PC-3 (cell line): ENCODE results near the gene OR2F2. TPM values are rescaled to one million over a fixed set of nuclear protein-coding genes. Genes with fewer than 3 reads are reported as not detected.
A peak's percentile ranks its signal among the peaks of the same experiment; 100 is the strongest.

Experiments used
- ATAC-seq: fragments of 200-7000 bp; cut with Tn5 transposase; 2 replicates; pipeline ENCODE4 v1.9.1; 2020; ENCODE audit warnings: mild to moderate bottlenecking, moderate library complexity
- BruUV-seq: library from RNA; stranded (reverse); fragments of 400-500 nt; replicated peaks from 2 replicates; lab custom pipeline; 2021; lab: Mats Ljungman, UMichigan
- CTCF ChIA-PET: fragments of 300-600 bp; sonication (Branson Sonifier 250); formaldehyde crosslinking; loops from one replicate; lab custom pipeline; 2022; ENCODE audit warnings: antibody characterized with exemption; lab: Charles Lee
- POLR2A ChIA-PET: fragments of 300-600 bp; sonication (Branson Sonifier 250); formaldehyde crosslinking; loops from one replicate; lab custom pipeline; 2022; ENCODE audit warnings: antibody characterized with exemption; ENCODE audit not compliant: unreplicated experiment; lab: Charles Lee
- DNase-seq: peaks from one replicate; pipeline ENCODE4 v3.0.0-alpha.2; 2015
- H2AFZ ChIP-seq: fragments of 300-600 bp; sonication (generic); 2 replicates; pipeline ENCODE4 v1.6.0; 2016; ENCODE audit warnings: antibody characterized with exemption, low read length
- H3F3A ChIP-seq: fragments of 300-600 bp; sonication (generic); one replicate; pipeline ENCODE4 v1.6.0; 2017; ENCODE audit warnings: antibody characterized with exemption, low read length, control low read depth, mild to moderate bottlenecking; ENCODE audit not compliant: unreplicated experiment
- H3K27ac ChIP-seq: fragments of 300-600 bp; sonication (generic); 2 replicates; pipeline ENCODE4 v1.5.1; 2016; ENCODE audit warnings: mild to moderate bottlenecking, low read length
- H3K27me3 ChIP-seq: fragments of 300-600 bp; sonication (generic); 2 replicates; pipeline ENCODE4 v1.6.1; 2016; ENCODE audit warnings: low read length, mixed read lengths
- H3K36me3 ChIP-seq: fragments of 300-600 bp; sonication (generic); 2 replicates; pipeline ENCODE4 v1.6.1; 2016; ENCODE audit warnings: low read depth, mixed run types, low read length, mixed read lengths
- H3K4me1 ChIP-seq: fragments of 300-600 bp; sonication (generic); 2 replicates; pipeline ENCODE4 v1.5.1; 2016; ENCODE audit warnings: low read length; ENCODE audit not compliant: insufficient read depth
- H3K4me2 ChIP-seq: fragments of 300-600 bp; sonication (generic); 2 replicates; pipeline ENCODE4 v1.6.0; 2016; ENCODE audit warnings: low read length
- H3K4me3 ChIP-seq: fragments of 300-600 bp; sonication (generic); 2 replicates; pipeline ENCODE4 v1.5.1; 2016; ENCODE audit warnings: mild to moderate bottlenecking, low read length, mixed read lengths
- H3K79me2 ChIP-seq: fragments of 300-600 bp; sonication (generic); 2 replicates; pipeline ENCODE4 v1.6.1; 2017; ENCODE audit warnings: low read length, mixed read lengths
- H3K9ac ChIP-seq: fragments of 300-600 bp; sonication (generic); 2 replicates; pipeline ENCODE4 v1.6.0; 2016; ENCODE audit warnings: mild to moderate bottlenecking, low read length
- H3K9me2 ChIP-seq: fragments of 300-600 bp; sonication (generic); replicated peaks from 2 replicates; pipeline ENCODE4 v1.6.1; 2016; ENCODE audit warnings: mixed run types, low read length, mixed read lengths
- H3K9me3 ChIP-seq: fragments of 300-600 bp; sonication (generic); 2 replicates; pipeline ENCODE4 v1.6.1; 2016; ENCODE audit warnings: low read length, mixed read lengths
- H4K20me1 ChIP-seq: fragments of 300-600 bp; sonication (generic); 2 replicates; pipeline ENCODE4 v1.6.1; 2016; ENCODE audit warnings: low read length, mixed read lengths
- EZH2 ChIP-seq: fragments of 300-600 bp; sonication (generic); IDR thresholded peaks from one replicate; pipeline ENCODE4 v1.6.1; 2017; ENCODE audit warnings: antibody characterized with exemption, mild to moderate bottlenecking, low read length; ENCODE audit not compliant: unreplicated experiment
- EZH2phosphoT487 ChIP-seq: fragments of 300-600 bp; sonication (generic); IDR thresholded peaks from 2 replicates; pipeline ENCODE4 v1.6.1; 2018; ENCODE audit warnings: mild to moderate bottlenecking, antibody characterized with exemption, low read length, borderline replicate concordance
- intact Hi-C: fragments of 100-400 bp; cut with micrococcal nuclease; formaldehyde crosslinking; loops from 2 replicates; pipeline ENCODE4 v1.9.0; 2023
- total RNA-seq: library from RNA; depleted of rRNA; stranded (reverse); fragments of >200 nt; gene quantifications from 2 replicates; pipeline ENCODE4 v1.2.3, GENCODE V29; 2014
- TF ChIP-seq, protein P1 (sequence below): fragments of 300-600 bp; sonication (generic); conservative IDR thresholded peaks from 2 replicates; pipeline ENCODE4 v1.5.1; 2017; ENCODE audit warnings: antibody characterized with exemption, low read depth, mild to moderate bottlenecking, low read length

Gene OR2F2
- total RNA-seq, 1 experiment from 2014 or later: not detected

DNA sequence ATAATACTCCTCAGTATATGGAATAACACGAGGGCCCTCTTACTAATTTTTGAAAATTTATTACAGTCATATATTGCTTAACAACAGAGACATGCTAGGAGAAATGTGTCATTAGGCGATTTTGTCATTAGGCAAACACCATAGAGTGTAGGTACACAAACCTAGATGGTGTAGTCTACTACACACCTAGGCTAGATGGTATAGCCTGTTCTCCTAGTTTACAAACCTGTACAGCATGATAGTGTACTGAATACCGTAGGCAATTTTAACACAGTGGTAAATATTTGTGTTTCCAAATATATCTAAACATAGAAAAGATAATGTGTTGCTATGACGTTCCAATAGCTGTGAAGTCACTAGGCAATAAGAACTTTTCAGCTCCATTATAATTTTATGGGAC, 32.4 kb downstream of the OR2F2 start:
- H3K36me3 ChIP-seq: no peaks in the 10 kb centered on the region
- TF ChIP-seq EZH2phosphoT487: no peak
- TF ChIP-seq EZH2: no peak
- TF ChIP-seq, protein P1, sequence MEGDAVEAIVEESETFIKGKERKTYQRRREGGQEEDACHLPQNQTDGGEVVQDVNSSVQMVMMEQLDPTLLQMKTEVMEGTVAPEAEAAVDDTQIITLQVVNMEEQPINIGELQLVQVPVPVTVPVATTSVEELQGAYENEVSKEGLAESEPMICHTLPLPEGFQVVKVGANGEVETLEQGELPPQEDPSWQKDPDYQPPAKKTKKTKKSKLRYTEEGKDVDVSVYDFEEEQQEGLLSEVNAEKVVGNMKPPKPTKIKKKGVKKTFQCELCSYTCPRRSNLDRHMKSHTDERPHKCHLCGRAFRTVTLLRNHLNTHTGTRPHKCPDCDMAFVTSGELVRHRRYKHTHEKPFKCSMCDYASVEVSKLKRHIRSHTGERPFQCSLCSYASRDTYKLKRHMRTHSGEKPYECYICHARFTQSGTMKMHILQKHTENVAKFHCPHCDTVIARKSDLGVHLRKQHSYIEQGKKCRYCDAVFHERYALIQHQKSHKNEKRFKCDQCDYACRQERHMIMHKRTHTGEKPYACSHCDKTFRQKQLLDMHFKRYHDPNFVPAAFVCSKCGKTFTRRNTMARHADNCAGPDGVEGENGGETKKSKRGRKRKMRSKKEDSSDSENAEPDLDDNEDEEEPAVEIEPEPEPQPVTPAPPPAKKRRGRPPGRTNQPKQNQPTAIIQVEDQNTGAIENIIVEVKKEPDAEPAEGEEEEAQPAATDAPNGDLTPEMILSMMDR: no peak
- DNase-seq (peak; percentile 84), ATAC-seq (peak; percentile 87)
- H3K4me2 ChIP-seq: no peak overlapping the region
- H3K9me3 ChIP-seq: no peaks in the 10 kb centered on the region
- H3F3A ChIP-seq: no peaks in the 10 kb centered on the region
- no peak overlapping the region for H2AFZ ChIP-seq
- H4K20me1 ChIP-seq: no peaks in the 10 kb centered on the region
- no peak overlapping the region for H3K4me3 ChIP-seq
- H3K4me1 ChIP-seq: 0 out of 2 replicates have a peak, but pooled peaks cover 5% of the 10 kb centered on the region
- no peaks in the 10 kb centered on the region for H3K27me3 ChIP-seq
- intact Hi-C loops: no loop called here
- CTCF ChIA-PET: no interaction called here
- no peaks in the 10 kb centered on the region for H3K9me2 ChIP-seq
- no TSS peak for BruUV-seq
- no peaks in the 10 kb centered on the region for H3K79me2 ChIP-seq
- POLR2A ChIA-PET: no interaction called here
- H3K9ac ChIP-seq: no peak overlapping the region
- no peak overlapping the region for H3K27ac ChIP-seq

DNA sequence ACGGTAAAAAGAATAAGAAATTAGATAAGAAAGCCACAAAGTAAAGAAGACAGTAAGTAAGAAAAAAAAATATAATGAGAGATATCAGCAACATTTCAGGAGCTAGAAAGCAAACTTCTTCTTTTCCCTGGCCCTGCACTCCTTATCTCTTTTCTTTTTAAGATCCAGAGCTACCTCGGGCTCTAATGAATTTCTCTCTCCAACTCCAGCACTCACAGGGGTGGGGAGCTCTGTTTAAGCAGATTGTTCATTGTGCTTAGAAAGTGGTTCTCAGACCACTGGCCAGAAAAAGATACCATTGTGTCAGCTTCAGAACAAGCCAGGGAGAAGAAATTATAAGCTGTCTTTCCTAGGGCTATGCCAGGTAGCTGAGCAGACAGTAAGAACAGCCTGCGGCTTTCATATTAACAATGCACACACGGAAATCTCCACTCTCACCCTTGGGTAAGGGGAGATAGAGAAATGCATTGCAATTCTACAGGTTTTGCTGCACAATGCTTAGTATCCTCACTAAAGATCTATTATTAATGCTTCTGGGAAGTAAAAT, 38.9 kb downstream of the OR2F2 start:
- peak; percentile 10; the same call in 1 of the 2 replicates for ATAC-seq
- Histone ChIP-seq H3K4me2 (peak overlapping the region; percentile 27), H3K9me2 (no peaks in the 10 kb centered on the region), H3K27ac (no peak overlapping the region), H3K36me3 (no peaks in the 10 kb centered on the region), H4K20me1 (no peaks in the 10 kb centered on the region), H3K4me1 (peaks cover 20% of the 10 kb centered on the region), H2AFZ (peak overlapping the region; percentile 61), H3K27me3 (no peaks in the 10 kb centered on the region), H3K79me2 (no peaks in the 10 kb centered on the region), H3K9me3 (no peaks in the 10 kb centered on the region), H3F3A (no peaks in the 10 kb centered on the region), H3K9ac (no peak overlapping the region), H3K4me3 (no peak overlapping the region)
- intact Hi-C loops: no loop called here
- TF ChIP-seq EZH2phosphoT487: no peak
- TF ChIP-seq EZH2: no peak
- TF ChIP-seq, protein P1: no peak
- ChIA-PET POLR2A (interaction anchor here (1.0 kb wide), 1 partner anchor 72 kb away, joined by 3 read pairs; the partner anchor contains the start of gene TCAF1), CTCF (no interaction called here)
- no TSS peak for BruUV-seq
- DNase-seq: no peak

DNA sequence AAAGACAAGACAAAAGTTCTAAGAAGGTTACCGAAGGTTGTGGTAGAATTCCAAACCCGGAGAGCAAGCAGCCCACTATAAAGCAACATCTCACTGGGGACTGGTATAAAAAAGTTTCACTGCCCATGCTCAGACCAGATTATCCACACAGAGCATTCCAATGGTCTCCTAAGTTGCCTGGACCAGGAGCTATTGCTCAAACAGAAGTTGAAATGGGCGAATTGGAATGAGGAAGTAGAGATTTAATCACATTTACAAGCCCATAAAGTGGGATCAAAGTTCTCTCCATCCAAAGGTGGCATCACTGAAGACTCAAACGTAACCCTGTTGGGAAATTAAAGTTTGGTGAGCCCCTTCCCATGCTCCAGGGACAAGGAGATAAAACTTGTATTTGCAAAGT, 39.4 kb downstream of the OR2F2 start:
- Histone ChIP-seq H2AFZ (peak overlapping the region; percentile 61; the same call in 1 of the 2 replicates), H3K79me2 (no peaks in the 10 kb centered on the region), H3K4me3 (no peak overlapping the region), H3K9ac (no peak overlapping the region), H3K9me3 (no peaks in the 10 kb centered on the region), H3K27me3 (no peaks in the 10 kb centered on the region), H4K20me1 (no peaks in the 10 kb centered on the region), H3K36me3 (no peaks in the 10 kb centered on the region), H3K4me1 (peaks cover 25% of the 10 kb centered on the region), H3K27ac (no peak overlapping the region), H3K4me2 (peak overlapping the region; percentile 27), H3F3A (no peaks in the 10 kb centered on the region), H3K9me2 (no peaks in the 10 kb centered on the region)
- ChIA-PET CTCF (no interaction called here), POLR2A (interaction anchor here (1.0 kb wide), 1 partner anchor 72 kb away, joined by 3 read pairs; the partner anchor contains the start of gene TCAF1)
- BruUV-seq: no TSS peak
- TF ChIP-seq, protein P1: no peak
- TF ChIP-seq EZH2: no peak
- ATAC-seq (peak; percentile 60), DNase-seq (peak; percentile 82)
- intact Hi-C loops: no loop called here
